ENCODE data around the gene MAPK11.

- no peak for TF ChIP-seq POLR2A (IDR thresholded peaks at IDR 0.05)
- peak in 5 of 6 experiments; percentile 22 to 69 (median 35) for TF ChIP-seq CTCF (IDR thresholded peaks at IDR 0.05)
Measured at GRCh38 chr22:50276143-50276542, 6.0 kb upstream of the MAPK11 start.

Data from Peyer's patch (tissue), 4 donors.